Measurements from ENCODE around the gene PARL.

The PARL gene

GRCh38 chr3:183906234-183906921 is 21.7 kb upstream of the PARL start:
- no peak overlapping the region for H3K27ac ChIP-seq
- TF ChIP-seq ZFX (IDR thresholded peaks at IDR 0.05; ENCODE audit: borderline replicate concordance) (no peak), CTCF (IDR thresholded peaks at IDR 0.05) (no peak)

- TF ChIP-seq ZFX (IDR thresholded peaks at IDR 0.05; ENCODE audit: borderline replicate concordance) (no peak), CTCF (IDR thresholded peaks at IDR 0.05) (no peak)
- no peak overlapping the region for H3K27ac ChIP-seq
Observed at GRCh38 chr3:183904833-183905780, 20.4 kb upstream of the PARL start.

- no peak overlapping the region for H3K27ac ChIP-seq
- TF ChIP-seq CTCF (IDR thresholded peaks at IDR 0.05) (no peak; the same call in 1 of the 2 replicates), ZFX (IDR thresholded peaks at IDR 0.05; ENCODE audit: borderline replicate concordance) (no peak)
Observed at GRCh38 chr3:183898028-183898431, 13.3 kb upstream of the PARL start.

GRCh38 chr3:183897606-183898005 is 12.9 kb upstream of the PARL start:
- no peak for TF ChIP-seq CTCF (IDR thresholded peaks at IDR 0.05)
- TF ChIP-seq ZFX (IDR thresholded peaks at IDR 0.05; ENCODE audit: borderline replicate concordance) = no peak
- H3K27ac ChIP-seq = no peak overlapping the region

- no peak for TF ChIP-seq CTCF (IDR thresholded peaks at IDR 0.05)
- TF ChIP-seq ZFX (IDR thresholded peaks at IDR 0.05; ENCODE audit: borderline replicate concordance) = no peak
- H3K27ac ChIP-seq = no peak overlapping the region
Observed at GRCh38 chr3:183896610-183897009, 11.9 kb upstream of the PARL start.

- no peak overlapping the region for H3K27ac ChIP-seq
- no peak for TF ChIP-seq CTCF (IDR thresholded peaks at IDR 0.05)
- no peak for TF ChIP-seq ZFX (IDR thresholded peaks at IDR 0.05; ENCODE audit: borderline replicate concordance)
Observed at GRCh38 chr3:183896184-183896583, 11.5 kb upstream of the PARL start.

- no peak overlapping the region for H3K27ac ChIP-seq
- no peak for TF ChIP-seq ZFX (IDR thresholded peaks at IDR 0.05; ENCODE audit: borderline replicate concordance)
- no peak for TF ChIP-seq CTCF (IDR thresholded peaks at IDR 0.05)
Observed at GRCh38 chr3:183895774-183896173, 11.1 kb upstream of the PARL start.
